SK-N-SH treated with all-trans-retinoic acid at 6 μM for 48 hours (cell line): ENCODE data around the gene OR5K1.

ENCODE experiments used
- ARNTL ChIP-seq: fragments of 450-650 bp; formaldehyde crosslinking; IDR thresholded peaks from 2 replicates; pipeline ENCODE4 v1.5.0; 2020; ENCODE audit warnings: low read depth, mild to moderate bottlenecking, moderate library complexity, borderline replicate concordance
- GLIS3 ChIP-seq: fragments of 250-450 bp; sonication (Bioruptor Pico); IDR thresholded peaks from 2 replicates; pipeline ENCODE4 v1.5.0; 2020; ENCODE audit warnings: mild to moderate bottlenecking, moderate library complexity
- OSR1 ChIP-seq: fragments of 250-450 bp; sonication (Bioruptor Pico); IDR thresholded peaks from 2 replicates; pipeline ENCODE4 v1.8.0; 2022; ENCODE audit warnings: moderate library complexity, mild to moderate bottlenecking, inconsistent platforms
- PPARA ChIP-seq: fragments of 250-450 bp; sonication (Bioruptor Pico); IDR thresholded peaks from 2 replicates; pipeline ENCODE4 v1.5.0; 2020; ENCODE audit warnings: mild to moderate bottlenecking, borderline replicate concordance
- RARB ChIP-seq: fragments of 250-450 bp; sonication (Bioruptor Pico); IDR thresholded peaks from 2 replicates; pipeline ENCODE4 v1.8.0; 2021; ENCODE audit warnings: mild to moderate bottlenecking, moderate library complexity
- SNAI2 ChIP-seq: fragments of 250-450 bp; sonication (Bioruptor Pico); IDR thresholded peaks from 2 replicates; pipeline ENCODE4 v1.5.0; 2020; ENCODE audit warnings: mild to moderate bottlenecking, moderate library complexity
- ZFP30 ChIP-seq: fragments of 450-650 bp; formaldehyde crosslinking; IDR thresholded peaks from 2 replicates; pipeline ENCODE4 v1.5.0; 2022; ENCODE audit warnings: mild to moderate bottlenecking, moderate library complexity

DNA sequence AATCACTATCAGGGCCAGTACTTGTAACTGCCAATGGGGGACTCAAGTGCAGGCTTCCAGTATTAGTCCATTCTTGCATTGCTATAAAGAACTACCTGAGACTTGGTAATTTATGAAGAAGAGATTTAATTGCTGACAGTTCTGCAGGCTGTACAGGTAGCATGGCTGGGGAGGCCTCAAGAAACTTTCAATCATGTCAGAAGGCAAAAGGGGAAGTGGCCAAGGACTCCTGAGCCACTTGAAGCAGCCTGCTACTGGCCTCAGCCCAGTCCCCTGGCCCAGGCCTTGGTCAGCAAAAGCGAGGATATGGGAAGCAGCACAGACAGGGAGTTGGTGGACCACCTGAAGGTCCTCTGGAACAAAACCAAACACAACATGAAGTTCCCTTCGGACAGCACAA lies 29.2 kb upstream of the OR5K1 start:
- TF ChIP-seq ZFP30 (no peak), OSR1 (CRISPR knock-in tag) (no peak), SNAI2 (no peak), ARNTL (CRISPR knock-in tag) (no peak), GLIS3 (CRISPR knock-in tag) (no peak), PPARA (CRISPR knock-in tag) (no peak), RARB (CRISPR knock-in tag) (no peak)
